ENCODE measurements around the gene MBTD1.
"Not testable (repeated sequence)": the region's sequence is repeated elsewhere in the genome, so short reads cannot be mapped to it uniquely, and the experiment has no call there.

The MBTD1 gene

DNA sequence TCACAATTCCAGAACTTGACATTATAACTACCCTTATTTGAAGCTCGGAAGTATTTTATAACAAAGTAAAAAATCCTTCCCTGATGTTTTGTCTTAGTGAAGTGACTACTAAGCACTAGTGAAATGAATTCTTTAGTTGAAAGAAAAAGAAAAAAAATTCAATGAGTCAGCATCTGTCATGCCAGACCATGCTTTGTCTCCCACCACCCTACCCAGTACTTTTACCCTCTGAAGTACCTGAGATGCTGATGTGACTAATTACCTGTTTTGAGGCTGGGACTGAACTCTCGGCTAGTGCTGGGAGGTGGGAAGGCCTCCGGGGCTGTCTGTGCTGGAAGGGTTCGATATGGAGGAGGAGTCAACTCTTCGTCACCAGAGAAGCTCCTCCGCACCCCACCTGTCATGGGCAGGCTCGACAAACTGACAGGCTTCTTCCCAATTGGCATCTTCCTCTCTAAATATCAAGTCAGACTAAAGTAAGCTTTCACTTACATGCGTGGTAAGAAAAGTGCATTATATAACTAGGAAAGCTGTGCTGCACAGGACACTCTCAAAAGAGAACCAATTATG lies 74.0 kb downstream of the MBTD1 start:
- no peak for DNase-seq

DNA sequence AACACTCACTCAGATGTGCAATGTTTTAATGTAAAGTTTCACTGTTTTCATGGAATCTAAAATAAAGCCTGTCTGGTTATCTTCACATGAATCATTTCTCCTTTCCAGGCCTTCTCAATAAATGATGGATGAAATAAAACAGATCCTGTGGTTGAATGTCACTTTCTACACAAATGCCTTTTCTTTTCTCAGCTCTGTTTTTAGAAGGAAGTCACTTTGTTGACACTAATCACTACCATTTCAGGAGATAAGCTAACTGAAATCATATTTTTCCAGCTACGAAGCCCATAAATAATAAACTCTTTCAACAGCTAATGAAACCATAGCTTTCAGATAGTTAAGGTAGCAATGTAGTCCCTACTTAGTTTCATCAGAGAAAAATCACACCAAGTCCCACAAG lies 75.7 kb downstream of the MBTD1 start:
- DNase-seq: no peak

DNA sequence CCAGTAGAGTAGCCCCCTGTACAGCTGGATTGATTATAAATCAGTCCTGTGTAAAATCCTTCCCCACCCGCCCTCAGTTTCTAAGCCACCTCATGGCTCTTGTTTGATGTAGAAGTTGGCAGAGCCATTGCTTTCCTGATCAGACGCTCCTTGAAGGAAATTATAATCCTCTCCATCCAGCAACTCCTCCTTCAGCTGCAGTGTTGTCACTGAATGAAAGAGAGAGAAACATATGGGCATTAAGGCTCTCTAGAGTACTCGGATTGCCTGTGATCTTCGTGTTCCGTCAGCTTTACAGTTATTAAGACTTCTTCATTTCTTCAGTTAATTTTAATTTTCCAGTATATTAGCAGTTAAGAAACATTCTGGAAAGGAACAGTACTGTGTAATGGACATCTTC lies 79.4 kb downstream of the MBTD1 start:
- DNase-seq: no peak

DNA sequence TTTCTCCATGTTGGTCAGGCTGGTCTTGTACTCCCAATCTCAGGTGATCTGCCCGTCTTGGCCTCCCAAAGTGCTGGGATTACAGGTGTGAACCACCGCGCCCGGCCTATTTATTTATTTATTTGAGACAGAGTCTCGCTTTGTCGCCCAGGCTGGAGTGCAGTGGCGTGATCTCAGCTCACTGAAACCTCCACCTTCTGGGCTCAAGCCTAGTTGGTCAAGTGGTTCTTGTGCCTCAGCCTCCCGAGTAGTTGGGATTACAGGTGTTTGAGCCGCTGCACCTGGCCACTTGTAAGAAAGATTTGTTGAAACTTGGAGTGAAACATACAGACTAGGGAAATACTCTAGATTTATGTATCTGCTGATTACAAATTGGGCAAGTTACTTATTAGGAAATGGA lies 87.8 kb downstream of the MBTD1 start:
- DNase-seq: not testable (repeated sequence)

DNA sequence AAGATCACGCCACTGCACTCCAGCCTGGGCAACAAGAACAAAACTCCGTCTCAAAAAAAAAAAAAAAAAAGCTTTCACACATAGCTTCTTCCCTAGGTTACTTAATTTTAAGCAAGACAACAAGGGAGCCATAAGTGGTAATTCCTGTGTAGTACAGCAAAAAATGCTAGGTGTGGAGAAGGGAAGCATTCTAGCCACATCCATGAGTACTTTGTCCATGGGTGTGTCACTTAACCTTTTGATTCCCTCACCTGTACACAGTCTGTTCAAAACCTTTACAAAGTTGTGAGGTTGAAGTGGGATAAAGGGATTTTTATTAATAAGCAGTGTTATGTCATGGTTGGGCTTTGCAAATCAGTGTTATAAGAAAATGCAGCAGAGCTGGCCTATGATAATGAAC lies 89.1 kb downstream of the MBTD1 start:
- no peak for DNase-seq

DNA sequence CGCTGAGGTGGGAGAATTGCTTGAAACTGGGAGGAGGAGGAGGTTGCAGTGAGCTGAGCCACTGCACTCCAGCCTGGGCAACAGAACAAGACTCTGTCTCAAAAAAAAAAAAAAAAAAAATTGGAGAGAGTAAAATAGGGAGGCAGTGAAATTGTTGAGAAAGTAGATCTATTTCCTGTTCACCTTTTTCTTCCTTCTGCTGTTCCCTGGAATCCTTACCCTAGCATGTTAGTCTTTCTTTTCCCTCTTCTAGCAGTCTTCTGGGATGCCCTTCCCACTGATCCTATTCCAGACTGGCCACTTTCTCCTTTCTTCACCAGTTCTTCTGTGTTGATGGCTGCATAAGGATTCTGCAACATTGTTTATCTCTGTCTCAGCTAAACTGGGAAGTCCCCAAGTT lies 90.5 kb downstream of the MBTD1 start:
- no peak for DNase-seq

DNA sequence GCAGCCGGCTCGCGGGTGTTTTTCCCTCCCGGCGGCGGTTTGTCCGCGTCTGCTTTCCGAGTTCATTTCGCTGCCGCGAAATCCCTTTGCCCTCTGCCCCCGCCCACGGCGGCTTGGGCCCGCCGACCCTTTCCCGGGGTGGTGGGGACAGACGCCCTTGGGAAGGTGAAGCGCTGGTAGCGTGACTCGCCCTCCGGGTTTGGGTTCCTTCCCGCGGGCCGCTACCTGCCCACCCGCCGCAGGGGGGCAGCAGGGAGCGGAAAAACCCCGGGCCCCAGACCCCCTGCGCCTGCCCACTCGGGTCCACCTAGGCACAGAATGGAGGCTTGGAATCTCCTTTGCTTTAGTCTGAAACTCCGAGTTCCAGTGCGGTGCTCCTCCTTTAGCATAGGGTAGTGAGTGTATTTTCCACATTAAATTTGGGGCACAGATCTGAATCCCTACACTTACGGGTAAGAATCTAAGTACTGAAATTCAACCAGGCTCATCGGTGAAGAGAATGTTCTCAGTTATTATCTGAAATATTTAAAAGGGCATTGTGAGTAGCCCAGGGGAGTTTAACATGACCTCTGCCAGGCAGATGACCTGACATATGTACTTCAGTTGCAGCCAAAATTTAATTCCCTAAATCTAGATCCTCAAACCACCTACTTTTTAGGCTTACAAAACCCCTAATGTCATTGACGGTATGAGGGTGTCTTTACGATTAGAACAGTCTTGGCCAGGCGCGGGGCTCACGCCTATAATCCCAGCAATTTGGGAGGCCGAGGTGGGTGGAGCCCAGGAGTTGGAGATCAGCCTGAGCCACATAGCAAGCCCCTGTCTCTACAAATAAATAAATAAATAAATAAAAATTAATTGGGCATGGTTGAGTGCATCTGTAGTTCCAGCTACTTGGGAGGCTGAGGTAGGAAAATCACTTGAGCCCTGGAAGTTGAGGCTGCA lies 92.6 kb downstream of the MBTD1 start:
- peak; percentile 57 for DNase-seq

DNA sequence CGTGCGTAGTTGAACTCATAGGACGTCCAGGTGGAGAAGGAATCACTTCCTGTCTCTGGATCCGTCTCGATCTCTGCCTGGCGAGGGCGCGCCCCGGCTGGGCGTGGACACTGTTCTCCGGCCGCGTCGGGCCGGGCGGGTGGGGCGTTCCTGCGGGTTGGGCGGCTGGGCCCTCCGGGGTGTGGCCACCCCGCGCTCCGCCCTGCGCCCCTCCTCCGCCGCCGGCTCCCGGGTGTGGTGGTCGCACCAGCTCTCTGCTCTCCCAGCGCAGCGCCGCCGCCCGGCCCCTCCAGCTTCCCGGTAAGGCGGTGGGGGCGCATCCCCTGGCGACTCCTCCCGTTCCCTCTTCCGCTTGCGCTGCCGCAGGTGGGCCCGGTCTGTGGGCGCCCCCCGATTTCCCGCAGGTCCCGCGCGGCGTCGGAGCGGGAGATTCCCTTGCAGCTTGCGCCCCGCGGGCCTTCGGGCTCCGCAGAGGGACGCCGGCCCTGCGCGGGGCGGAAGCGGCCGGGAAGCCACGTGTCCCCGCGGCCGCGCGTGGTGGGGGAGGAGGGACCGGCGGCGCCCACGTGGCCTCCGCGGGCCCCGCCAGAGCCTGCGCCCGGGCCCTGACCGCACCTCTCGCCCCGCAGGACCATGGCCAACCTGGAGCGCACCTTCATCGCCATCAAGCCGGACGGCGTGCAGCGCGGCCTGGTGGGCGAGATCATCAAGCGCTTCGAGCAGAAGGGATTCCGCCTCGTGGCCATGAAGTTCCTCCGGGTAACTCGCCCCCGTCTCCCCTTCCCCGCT lies 93.5 kb downstream of the MBTD1 start, which contains the start of gene NME2:
Gene NME2, plus strand, starts transcription at position 214 of the 789 bp plus-strand sequence. Its CDS starts 420 bp downstream, at position 634.
- DNase-seq: peak; percentile 86

DNA sequence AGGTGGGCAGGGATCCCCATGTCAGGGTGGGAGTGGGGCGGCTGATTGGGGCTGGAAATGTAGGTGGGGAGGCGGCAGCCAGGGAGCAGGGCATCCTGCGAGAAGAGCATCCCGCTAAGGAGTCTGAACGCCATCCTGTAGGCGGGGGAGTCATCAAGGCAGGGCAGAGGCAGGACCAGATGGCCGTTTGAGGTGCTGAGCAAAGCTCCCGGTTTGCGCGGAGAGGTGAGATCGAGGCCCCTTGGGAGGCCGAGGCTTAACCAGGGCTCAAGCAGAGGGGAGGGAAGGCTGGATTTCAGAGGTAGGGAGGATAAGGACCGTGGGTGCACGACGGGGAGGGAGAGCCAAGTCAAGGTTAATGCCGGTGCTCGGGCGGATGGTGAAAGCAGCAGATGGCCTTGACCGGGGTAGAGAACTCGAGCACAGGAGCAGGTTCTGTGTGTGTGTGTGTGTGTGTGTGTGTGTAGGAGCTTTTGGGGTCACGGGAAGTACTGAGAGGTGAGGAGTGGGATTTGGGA lies 94.1 kb downstream of the MBTD1 start:
- peak; percentile 47 for DNase-seq

DNA sequence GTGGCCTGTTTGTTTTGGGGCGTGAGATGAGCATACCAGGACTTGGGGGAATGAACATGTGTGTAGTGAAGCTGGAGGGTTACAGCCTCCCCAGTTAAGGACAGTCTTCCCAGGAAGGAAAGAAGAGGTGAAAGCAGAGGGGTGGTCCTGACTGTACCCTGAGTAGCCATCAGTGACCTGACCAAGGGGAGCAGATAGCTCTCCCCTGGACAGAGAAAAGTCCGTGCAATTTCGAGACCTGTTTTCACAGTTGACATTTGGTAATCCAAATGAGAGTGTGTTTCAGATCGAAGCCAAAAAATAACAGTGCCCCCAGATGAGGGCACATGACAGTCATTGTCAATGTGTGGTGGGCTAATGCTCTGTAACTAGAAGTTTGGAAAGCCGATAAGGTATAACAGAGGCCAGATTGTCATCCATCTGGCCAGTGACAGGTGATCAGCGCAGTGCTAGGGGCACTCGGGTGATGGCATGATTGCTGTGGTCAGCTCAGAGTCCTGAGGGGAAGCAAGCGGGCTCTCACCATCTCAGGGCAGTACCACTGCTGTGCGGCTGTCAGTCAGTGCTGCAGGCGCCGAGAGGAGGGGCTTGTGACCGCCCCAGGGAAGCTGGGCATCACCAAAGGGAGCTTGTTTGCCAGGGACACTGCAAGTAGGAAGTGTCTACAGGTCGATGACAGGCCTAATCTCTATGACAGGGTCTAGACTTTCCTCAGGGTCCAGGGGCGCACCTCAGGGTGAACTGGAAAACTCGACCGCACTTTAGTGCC lies 94.8 kb downstream of the MBTD1 start:
- peak; percentile 77 for DNase-seq

DNA sequence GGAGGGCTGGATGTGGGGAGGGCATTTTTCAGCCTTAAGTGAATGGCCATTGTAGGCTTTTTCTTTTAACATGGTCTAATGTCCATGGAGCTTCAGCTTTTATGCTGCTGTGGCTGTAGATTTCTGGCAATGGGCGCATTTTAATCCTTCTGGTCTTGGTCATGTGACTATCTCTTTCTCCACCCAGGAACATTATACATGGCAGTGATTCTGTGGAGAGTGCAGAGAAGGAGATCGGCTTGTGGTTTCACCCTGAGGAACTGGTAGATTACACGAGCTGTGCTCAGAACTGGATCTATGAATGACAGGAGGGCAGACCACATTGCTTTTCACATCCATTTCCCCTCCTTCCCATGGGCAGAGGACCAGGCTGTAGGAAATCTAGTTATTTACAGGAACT lies 98.3 kb downstream of the MBTD1 start:
- no peak for DNase-seq

DNA sequence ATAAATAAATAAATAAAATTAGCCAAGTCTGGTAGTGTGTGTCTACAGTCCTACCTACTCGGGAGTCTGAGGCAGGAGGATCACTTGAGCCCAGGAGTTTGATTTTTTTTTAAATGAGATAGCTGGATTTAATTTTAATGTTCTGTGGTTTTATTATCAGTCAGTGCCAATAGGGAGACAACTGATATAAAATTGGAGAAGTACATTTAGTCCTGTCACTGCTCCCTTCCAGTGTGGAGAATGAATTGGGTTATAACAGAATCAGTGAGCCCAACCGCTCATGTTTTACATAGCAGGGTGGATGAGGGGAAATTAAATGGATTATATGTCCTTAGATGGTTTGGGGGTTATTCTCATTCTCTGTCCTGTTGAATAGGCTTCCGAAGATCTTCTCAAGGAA lies 100.2 kb downstream of the MBTD1 start:
- no peak for DNase-seq

DNA sequence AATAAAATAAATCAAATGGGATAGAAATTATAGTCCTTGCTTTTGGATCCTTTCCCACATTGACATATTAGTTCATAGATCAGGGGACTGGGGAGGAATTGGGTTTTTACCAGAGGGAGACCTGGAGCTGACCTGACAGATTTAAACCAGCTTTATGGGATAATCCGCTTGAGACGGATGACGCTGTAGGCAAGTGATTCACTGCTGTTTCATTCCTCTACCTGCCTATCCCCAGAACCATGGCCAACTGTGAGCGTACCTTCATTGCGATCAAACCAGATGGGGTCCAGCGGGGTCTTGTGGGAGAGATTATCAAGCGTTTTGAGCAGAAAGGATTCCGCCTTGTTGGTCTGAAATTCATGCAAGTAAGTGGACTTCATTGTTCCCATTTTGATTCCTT lies 104.4 kb downstream of the MBTD1 start:
- DNase-seq: no peak

DNA sequence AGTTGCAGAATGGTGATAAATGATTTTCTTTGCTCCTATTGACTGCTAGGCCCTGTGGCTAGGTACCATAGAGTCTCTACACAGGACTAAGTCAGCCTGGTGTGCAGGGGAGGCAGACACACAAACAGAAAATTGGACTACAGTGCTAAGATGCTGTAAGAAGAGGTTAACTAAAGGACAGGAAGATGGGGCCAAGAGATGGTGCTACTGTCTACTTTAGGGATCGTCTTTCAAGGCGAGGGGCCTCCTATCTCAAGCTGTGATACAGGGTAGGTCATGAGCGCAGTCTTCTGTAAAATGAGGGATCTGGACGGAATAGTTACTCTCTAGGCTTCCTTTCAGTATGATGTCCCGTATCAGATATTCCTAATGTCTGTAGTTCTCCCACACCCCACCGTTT lies 105.7 kb downstream of the MBTD1 start:
- DNase-seq: peak; percentile 24

DNA sequence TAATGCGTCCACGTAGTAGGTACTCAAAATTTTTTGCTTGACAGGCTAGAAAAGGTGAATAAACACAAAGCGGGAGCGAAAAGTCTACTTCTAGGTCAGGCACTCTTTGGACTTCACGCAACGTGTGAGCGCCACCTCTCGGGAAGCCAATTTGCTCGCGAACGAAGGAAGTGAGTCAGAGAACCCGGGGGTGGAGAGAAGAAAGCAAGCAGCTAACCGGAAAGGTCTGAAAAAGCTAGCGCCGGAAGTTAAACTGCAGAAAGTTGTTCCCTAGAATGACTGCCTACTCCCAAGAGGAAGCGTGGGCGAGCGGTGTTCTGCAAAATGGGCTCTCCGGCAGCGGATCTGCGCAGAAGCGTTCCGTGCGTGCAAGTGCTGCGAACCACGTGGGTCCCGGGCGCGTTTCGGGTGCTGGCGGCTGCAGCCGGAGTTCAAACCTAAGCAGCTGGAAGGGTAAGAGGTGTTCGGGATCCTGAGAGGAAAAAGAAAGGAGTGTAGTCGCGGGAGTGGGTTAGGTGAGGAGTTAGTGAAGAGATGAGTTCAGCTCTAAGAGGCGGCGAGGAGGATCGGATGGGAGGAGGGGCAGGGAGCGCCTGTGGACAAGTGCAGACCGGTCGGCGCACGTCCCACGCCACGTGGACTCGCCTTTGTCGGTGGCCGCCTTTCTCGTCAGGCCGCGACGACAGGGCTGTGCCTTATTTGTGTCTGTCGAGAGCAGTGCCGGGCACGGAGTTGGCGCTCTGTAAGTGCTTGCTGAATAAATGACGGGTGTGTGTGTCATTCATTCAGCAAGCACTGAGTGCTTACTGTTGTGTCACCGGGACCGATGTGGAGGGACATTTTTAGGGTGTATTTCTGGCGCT lies 106.4 kb downstream of the MBTD1 start, which contains the start of gene NME1:
Gene NME1, plus strand, starts transcription at position 350 of the 863 bp plus-strand sequence. CDS start 2,096 bp downstream, outside the sequence.
- peak; percentile 98 for DNase-seq

DNA sequence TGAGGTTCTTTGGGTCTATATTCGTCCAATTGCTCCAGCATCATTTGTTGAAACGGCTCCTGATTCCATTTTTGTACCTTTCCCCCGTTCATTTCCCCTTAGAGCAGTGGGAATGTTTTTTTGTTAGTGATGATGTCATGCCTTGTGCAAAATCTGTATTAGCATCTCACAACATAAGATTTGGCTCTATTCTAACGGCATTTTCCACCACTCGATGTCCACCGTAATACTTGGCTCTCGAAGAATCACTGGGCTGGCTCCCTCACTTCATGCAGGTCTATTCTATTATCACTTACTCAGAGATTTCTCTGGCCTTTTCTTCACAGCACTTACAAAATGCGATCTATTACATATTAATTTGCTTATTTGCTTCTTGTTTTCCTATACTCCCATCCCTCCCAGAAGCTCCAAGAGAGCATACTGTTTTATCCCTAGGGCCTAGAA lies 107.1 kb downstream of the MBTD1 start:
- peak; percentile 40 for DNase-seq

DNA sequence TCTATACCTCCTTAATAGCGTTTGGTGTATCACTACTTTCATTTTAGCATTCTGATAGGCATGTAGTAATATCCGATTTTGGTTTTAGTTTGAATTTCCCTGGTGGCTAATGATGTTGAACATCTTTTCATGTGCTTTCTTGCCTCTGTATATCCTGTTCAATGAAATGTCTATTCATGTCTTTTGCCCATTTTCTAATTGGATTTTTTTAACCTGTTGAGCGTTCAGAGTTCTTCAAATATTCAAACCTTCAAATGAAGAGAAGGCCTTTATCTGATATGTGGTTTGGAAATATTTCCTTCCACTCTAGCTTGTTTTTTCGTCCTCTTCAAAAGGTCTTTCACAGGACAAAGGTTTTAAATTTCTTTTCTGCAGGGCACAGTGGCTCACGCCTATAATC lies 108.9 kb downstream of the MBTD1 start:
- DNase-seq: no peak

DNA sequence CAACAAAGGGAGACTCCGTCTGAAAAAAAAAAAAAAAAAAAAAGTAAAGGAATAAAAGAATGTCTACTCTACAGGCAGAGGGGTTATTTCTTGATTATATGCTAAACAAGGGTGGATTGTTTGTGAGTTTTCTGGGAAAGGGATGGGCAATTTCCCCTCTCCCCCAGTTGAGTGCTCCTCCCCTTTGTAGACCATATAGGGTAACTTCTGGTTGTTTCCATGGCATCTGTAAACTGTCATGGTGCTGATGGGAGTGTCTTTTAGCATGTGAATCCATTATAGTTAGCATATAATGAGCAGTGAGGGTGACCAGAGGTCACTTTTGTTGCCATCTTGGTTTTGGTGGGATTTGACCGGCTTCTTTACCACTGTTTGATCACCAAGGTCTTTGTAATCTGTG lies 110.7 kb downstream of the MBTD1 start:
- DNase-seq: no peak

DNA sequence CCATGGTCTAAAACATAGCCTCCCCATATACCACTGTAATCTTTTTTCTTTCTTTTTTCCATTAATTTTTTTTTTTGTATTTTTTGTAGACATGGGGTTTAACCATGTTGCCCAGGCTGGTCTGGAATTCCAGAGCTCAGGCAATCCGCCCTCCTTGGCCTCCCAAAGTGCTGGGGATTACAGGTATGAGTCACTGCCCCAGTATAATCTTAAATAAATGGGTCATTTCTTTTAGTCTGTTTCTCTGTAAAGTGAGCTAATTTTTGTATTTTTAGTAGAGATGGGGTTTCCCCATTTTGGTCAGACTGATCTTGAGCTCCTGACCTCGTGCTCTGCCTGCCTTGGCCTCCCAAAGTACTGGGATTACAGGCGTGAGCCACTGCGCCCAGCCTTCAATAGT lies 112.2 kb downstream of the MBTD1 start:
- DNase-seq: no peak

DNA sequence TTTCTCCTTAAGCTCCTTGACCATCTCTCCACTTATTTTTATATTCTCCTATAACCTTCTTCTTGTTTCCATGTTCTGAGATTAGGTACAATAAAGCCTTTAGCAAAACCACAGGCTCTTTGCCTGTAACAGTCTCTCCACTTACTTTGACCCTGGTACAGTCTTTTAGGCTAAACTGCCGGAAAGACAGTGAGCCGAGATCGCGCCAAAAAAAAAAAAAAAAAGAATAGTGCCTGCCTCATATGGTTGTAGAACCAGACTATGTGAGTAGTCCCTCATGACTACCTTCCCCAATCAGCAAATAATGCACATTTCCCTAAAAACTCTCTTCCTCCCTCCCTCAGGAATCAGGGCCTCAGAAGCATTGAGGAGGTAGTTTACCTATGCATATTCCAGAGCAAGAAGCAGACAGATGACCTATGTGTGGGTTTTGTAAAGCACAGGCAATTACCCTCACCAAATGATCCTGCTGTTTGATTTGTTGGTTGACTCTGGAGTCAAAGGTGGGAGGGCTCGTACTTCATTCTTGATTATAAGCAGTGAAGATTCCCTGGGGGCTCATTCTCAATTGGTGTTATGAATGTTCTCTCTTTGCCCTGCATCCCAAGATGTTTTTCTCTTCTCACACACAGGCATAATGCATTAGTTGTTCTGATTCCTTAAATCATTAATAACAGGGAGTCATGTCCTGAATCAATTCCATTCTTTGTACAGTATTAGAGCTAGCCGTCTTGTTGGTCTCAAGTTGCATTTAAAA lies 115.4 kb downstream of the MBTD1 start:
- peak; percentile 84 for DNase-seq
